AG09319 (cell line): ENCODE measurements around the gene SLC22A2.

Experiments used
- DNase-seq: peaks from one replicate; pipeline ENCODE4 v3.0.0-alpha.2; 2010; ENCODE audit warnings: low read depth; ENCODE audit errors: extremely low read depth
- TF ChIP-seq, protein P1 (sequence below): IDR thresholded peaks from 2 replicates; pipeline ENCODE4 v1.5.1; 2011; ENCODE audit warnings: low read depth, mild to moderate bottlenecking, inconsistent platforms, low read length, moderate library complexity

The SLC22A2 gene

DNA sequence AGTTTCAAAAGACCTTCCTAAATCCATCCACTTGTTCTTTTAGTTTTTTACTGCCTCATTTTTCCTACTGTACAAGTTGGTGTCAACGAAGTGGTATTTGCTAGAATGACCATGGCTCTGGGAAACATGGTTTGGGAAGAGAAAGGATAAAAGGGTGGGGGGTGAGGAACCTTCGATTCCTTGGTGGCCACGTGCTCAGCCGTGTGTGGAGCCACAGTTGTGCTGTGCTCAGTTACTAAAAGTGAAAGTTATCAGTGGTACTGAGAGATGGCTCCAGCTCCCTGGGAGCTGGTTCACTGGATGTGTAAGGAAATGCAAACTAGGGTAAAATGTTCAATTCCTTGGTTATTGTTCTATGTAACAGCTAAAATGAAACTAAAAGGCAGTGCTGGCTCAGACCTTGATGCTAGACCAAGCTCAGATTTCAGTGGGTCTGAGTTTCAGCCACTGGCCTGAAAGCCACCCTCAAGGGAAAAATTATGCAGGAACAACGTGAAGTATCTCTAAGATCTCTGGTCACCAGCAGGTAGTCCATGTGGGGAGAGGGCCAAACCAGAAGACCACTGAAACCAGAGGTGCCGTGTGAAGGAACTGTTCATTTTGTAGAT lies 7.4 kb upstream of the SLC22A2 start:
- no peak for DNase-seq
- TF ChIP-seq, protein P1, sequence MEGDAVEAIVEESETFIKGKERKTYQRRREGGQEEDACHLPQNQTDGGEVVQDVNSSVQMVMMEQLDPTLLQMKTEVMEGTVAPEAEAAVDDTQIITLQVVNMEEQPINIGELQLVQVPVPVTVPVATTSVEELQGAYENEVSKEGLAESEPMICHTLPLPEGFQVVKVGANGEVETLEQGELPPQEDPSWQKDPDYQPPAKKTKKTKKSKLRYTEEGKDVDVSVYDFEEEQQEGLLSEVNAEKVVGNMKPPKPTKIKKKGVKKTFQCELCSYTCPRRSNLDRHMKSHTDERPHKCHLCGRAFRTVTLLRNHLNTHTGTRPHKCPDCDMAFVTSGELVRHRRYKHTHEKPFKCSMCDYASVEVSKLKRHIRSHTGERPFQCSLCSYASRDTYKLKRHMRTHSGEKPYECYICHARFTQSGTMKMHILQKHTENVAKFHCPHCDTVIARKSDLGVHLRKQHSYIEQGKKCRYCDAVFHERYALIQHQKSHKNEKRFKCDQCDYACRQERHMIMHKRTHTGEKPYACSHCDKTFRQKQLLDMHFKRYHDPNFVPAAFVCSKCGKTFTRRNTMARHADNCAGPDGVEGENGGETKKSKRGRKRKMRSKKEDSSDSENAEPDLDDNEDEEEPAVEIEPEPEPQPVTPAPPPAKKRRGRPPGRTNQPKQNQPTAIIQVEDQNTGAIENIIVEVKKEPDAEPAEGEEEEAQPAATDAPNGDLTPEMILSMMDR, result no peak

DNA sequence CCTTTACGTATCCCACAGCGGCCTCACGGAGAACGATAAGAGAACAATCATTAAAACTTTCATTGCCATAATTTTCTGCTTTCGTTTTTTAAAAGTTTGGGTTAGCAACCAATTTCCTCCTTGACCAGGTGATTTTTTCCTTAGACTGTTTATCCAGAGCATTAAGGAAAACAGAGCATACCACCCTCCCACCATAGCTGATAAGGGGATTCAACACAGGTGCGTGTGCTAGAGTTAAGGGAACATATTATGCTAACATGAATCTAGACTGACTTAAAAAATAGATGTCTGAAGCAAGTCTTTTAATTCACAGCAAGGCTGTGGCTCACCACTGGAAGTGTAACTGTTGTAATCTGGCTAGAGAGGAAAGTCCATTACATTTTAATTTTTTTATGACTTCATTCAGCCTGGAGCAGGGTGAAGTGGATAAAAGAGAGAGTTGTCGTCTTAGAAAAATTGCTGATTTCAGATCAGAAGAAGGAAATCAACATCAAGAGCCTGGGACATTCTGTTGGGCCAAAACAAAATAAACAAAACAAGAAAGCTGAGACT lies 5.5 kb upstream of the SLC22A2 start:
- DNase-seq, result no peak
- TF ChIP-seq, protein P1, result no peak

DNA sequence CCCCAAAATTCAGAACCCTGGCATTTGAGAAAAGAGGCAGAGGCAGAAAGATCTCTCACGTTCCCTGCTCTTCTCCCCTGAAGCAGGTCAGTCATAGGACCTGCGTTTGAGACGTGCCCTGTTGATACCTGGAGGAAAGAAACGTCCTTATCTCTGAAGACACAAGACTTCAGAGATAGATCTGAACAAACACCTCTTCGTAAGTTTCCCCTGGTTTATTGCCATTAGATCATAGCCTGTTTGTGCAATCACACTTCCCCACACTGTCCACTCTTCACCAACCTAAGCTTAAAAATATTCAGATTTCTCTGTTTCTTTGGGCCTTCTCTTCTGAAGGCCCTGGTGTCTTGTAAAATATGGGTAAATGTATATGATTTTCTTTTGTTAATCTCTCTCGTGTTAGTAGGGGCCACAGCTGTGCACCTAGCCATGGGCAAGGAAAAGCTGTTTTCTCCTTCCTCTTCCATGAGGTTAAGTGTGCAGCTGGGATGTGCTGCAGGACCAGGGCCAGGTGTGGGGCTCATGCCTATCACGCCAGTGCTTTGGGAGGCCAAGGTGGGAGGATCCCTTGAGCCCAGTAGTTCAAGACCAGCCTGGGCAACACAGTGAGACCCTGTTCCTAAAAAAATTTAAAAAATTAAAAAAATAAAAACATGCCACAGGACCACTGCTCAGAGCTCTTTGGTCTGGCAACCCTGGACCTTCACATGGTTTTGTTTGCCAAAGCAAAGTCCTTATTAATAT lies 4.7 kb upstream of the SLC22A2 start:
- DNase-seq, result no peak
- TF ChIP-seq, protein P1, result no peak

DNA sequence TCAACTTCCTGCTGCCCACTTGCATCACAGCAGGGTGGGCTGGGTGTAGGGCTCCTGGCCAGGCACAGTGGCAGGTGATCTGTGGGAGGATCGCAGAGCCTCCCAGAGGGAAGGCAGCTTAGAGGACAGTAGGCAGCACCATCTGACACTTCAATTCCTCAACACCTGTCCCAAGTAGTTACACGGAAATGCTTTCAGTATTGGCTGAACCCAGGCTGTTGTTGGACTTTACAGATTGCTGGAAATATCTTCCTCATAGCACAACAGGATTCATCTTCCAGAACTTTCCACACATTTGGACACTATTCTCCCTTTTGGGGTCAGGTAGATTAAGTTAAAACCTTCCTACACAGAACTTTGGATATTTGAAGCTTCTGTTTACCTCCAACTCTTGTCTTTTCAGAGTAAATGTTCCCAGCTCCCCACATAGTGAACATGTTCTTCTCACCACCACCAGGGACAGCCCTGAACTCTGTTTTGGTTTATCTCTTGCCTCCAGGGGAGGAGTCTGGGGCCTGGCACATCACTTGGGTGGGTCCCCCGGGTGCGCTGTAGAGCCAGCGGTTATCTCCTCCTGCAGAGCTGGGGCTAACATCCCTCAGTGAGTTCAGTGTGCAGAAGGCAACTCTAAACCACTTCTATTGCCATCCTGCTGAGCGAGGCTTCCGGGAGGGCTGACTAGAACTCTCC lies 3.5 kb upstream of the SLC22A2 start:
- TF ChIP-seq, protein P1, result no peak
- no peak for DNase-seq

DNA sequence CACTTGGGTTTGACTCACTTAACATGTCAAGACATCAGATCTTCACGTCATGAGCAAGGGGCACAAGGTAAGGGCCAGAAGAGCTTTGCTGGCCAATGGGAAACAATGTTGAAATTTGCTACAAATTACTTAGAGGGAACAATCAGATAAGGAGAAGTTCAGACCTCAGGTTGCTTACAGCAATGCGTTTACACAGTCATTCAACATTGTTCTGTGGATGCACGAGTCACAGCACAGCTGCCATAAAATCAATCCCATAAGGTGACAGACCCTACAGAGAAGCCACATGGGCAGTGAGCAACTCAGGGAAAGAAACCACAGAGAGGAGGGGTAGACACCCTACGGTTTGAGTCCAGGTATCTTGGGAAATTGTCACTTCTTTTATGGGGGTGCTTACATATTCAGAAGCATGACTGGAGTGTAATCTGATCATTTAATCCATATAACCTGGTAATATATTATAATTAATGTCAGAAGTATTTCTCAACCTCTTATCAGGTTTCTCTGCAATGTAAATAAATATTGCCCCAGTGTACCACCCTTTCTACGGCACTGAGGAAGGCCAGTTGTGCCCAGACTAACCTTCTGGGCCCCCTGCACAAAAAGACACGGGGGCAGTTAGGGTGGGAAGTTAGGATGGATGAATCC lies 2.3 kb upstream of the SLC22A2 start:
- TF ChIP-seq, protein P1, result no peak
- DNase-seq, result no peak

DNA sequence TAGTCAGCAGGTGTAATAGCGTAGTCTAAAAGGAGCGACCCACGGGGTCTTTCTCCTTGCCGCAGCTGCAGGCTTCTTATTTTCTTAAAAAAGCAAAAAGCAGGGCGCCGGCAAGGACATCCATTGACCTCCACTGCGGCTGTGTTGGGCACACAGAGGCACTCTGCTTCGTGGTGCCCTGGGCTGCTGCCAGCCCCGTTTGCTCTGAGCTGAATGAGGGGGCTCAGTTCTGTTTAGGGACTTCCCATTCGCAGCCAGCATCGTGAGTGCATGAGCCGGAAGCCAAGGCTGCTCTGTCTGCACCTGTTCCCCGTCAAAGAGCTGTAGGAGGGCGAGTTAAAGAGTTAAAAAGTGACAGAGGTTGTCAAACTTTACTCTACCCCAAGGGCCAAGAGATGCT lies 1.7 kb upstream of the SLC22A2 start:
- TF ChIP-seq, protein P1, result no peak
- DNase-seq, result no peak
